Neuronal stem cell (in vitro differentiated cells): ENCODE measurements around the gene GALT.
A peak's percentile ranks its signal among the peaks of the same experiment; 100 is the strongest.

Experiments
- DNase-seq: peaks from one replicate; pipeline ENCODE4 v3.0.0-alpha.2; 2013; ENCODE audit warnings: low spot score
- H2AFZ ChIP-seq: one replicate; pipeline ENCODE4 v1.6.1; 2013; ENCODE audit warnings: mild to moderate bottlenecking, low read length, inconsistent platforms
- H2AK5ac ChIP-seq: 2 replicates; pipeline ENCODE4 v1.6.1; 2013; ENCODE audit warnings: low read depth, mild to moderate bottlenecking, inconsistent platforms, low read length, moderate library complexity, mixed read lengths
- H2BK120ac ChIP-seq: 2 replicates; pipeline ENCODE4 v1.6.1; 2013; ENCODE audit warnings: low read depth, mild to moderate bottlenecking, inconsistent platforms, low read length, moderate library complexity, mixed read lengths
- H2BK12ac ChIP-seq: one replicate; pipeline ENCODE4 v1.6.1; 2013; ENCODE audit warnings: low read length, inconsistent platforms
- H2BK15ac ChIP-seq: 2 replicates; pipeline ENCODE4 v1.6.1; 2013; ENCODE audit warnings: mild to moderate bottlenecking, low read length, inconsistent platforms, mixed read lengths
- H2BK5ac ChIP-seq: one replicate; pipeline ENCODE4 v1.6.1; 2013; ENCODE audit warnings: inconsistent platforms, mild to moderate bottlenecking, low read length, moderate library complexity
- H3K14ac ChIP-seq: one replicate; pipeline ENCODE4 v1.6.1; 2013; ENCODE audit warnings: low read length, inconsistent platforms
- H3K18ac ChIP-seq: 2 replicates; pipeline ENCODE4 v1.6.1; 2013; ENCODE audit warnings: low read length, inconsistent platforms
- H3K23ac ChIP-seq: 2 replicates; pipeline ENCODE4 v1.6.1; 2013; ENCODE audit warnings: low read depth, mild to moderate bottlenecking, mixed read lengths, low read length, inconsistent platforms; ENCODE audit not compliant: poor library complexity
- H3K27ac ChIP-seq: replicated peaks from 3 replicates; pipeline ENCODE4 v1.5.1; 2013; ENCODE audit warnings: low read length, inconsistent platforms
- H3K27me3 ChIP-seq, 3 experiments: 2 replicates each; pipeline ENCODE4 v1.6.1; 2013; ENCODE audit warnings: low read length in 3 of 3, mild to moderate bottlenecking in 2 of 3, inconsistent platforms in 1 of 3, low read depth in 1 of 3, mixed read lengths in 1 of 3, moderate library complexity in 1 of 3; ENCODE audit not compliant: control insufficient read depth in 3 of 3, insufficient read depth in 3 of 3
- H3K36me3 ChIP-seq, 2 donors: replicated peaks in 1 of 2; 2 replicates each; pipeline ENCODE4 v1.6.1; 2013; ENCODE audit warnings: low read length in 2 of 2; ENCODE audit not compliant: control insufficient read depth in 2 of 2, insufficient read depth in 2 of 2
- H3K4ac ChIP-seq: 2 replicates; pipeline ENCODE4 v1.6.1; 2013; ENCODE audit warnings: inconsistent platforms, mild to moderate bottlenecking, low read length, moderate library complexity
- H3K4me1 ChIP-seq, 2 donors: 1 replicate in 1 of 2; 2 replicates in 1 of 2; pipeline ENCODE4 v1.6.1; 2013; ENCODE audit warnings: low read length in 2 of 2, low read depth in 1 of 2; ENCODE audit not compliant: control insufficient read depth in 2 of 2, insufficient read depth in 1 of 2
- H3K4me2 ChIP-seq: one replicate; pipeline ENCODE4 v1.6.1; 2013; ENCODE audit warnings: mild to moderate bottlenecking, low read length, inconsistent platforms; ENCODE audit not compliant: insufficient read depth, poor library complexity, severe bottlenecking
- H3K4me3 ChIP-seq, 2 donors: 2 replicates each; pipeline ENCODE4 v1.5.1; 2013; ENCODE audit warnings: low read length in 2 of 2, mild to moderate bottlenecking in 2 of 2, inconsistent platforms in 1 of 2, moderate library complexity in 1 of 2
- H3K79me1 ChIP-seq: one replicate; pipeline ENCODE4 v1.6.1; 2013; ENCODE audit warnings: low read depth, mild to moderate bottlenecking, inconsistent platforms, low read length, moderate library complexity
- H3K9ac ChIP-seq: one replicate; pipeline ENCODE4 v1.6.1; 2013; ENCODE audit warnings: mild to moderate bottlenecking, low read depth, low read length, inconsistent platforms; ENCODE audit not compliant: poor library complexity
- H3K9me3 ChIP-seq, 2 donors: replicated peaks in 1 of 2; 2 replicates each; pipeline versions ENCODE3 to v1.6.1; 2013; ENCODE audit warnings: low read length in 2 of 2, mild to moderate bottlenecking in 2 of 2, inconsistent platforms in 1 of 2, low read depth in 1 of 2, mixed read lengths in 1 of 2, moderate library complexity in 1 of 2; ENCODE audit not compliant: control insufficient read depth in 2 of 2, insufficient read depth in 1 of 2
- H4K8ac ChIP-seq: one replicate; pipeline ENCODE4 v1.6.1; 2013; ENCODE audit warnings: low read depth, mild to moderate bottlenecking, inconsistent platforms, low read length, moderate library complexity
- H4K91ac ChIP-seq: one replicate; pipeline ENCODE4 v1.6.1; 2013; ENCODE audit warnings: low read length, low read depth, mild to moderate bottlenecking, inconsistent platforms; ENCODE audit not compliant: poor library complexity
- whole genome bisulfite sequencing, 2 donors: extraction: QIAGEN DNeasy Blood & Tissue Kit; methylation state at CpG; one replicate each; pipeline ENCODE4 v1.1.7; 2013; ENCODE audit warnings: missing lambda C conversion rate in 2 of 2, mixed read lengths in 1 of 2; ENCODE audit not compliant: insufficient read length in 2 of 2, insufficient replicate concordance in 1 of 2; ENCODE audit errors: extremely low coverage in 2 of 2; 5-methylcytosine and 5-hydroxymethylcytosine counted together

Gene GALT

DNA sequence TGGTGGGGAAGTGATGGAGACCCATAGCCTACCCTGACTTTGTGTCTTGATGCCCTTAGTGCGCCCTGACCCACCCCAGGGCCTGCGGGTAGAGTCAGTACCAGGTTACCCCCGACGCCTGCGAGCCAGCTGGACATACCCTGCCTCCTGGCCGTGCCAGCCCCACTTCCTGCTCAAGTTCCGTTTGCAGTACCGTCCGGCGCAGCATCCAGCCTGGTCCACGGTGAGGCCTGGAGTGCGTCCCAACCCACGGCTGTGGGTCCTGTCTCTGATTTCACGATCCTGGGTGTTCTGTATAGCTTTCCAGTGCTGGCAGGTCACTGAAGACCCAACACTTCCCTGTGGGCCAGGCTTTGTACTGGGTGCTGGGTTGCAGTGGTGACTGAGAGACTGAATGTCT, 12.0 kb downstream of the GALT start:
- H2BK120ac ChIP-seq: no peak overlapping the region
- H2AK5ac ChIP-seq: no peak overlapping the region
- no peak overlapping the region for H3K14ac ChIP-seq
- no peak overlapping the region for H3K23ac ChIP-seq
- no peak overlapping the region for H4K91ac ChIP-seq
- no peak overlapping the region for H3K4me2 ChIP-seq
- H3K36me3 ChIP-seq: no peaks in the 10 kb centered on the region
- WGBS, 2 donors: no CpG with 5 or more reads among the region's 14 CpGs
- H3K4me3 ChIP-seq: no peak overlapping the region
- no peak overlapping the region for H2BK15ac ChIP-seq
- H4K8ac ChIP-seq: no peak overlapping the region
- H3K27me3 ChIP-seq: no peaks in the 10 kb centered on the region
- no peaks in the 10 kb centered on the region for H3K79me1 ChIP-seq
- H3K4me1 ChIP-seq: peaks cover 6 to 8% of the 10 kb centered on the region in 2 donors
- H3K18ac ChIP-seq: no peak overlapping the region
- H3K27ac ChIP-seq: no peak overlapping the region
- no peak overlapping the region for H2AFZ ChIP-seq
- H3K9ac ChIP-seq: no peak overlapping the region
- H3K9me3 ChIP-seq: no peaks in the 10 kb centered on the region
- no peak overlapping the region for H2BK5ac ChIP-seq
- no peak for DNase-seq
- H2BK12ac ChIP-seq: no peak overlapping the region
- no peak overlapping the region for H3K4ac ChIP-seq

DNA sequence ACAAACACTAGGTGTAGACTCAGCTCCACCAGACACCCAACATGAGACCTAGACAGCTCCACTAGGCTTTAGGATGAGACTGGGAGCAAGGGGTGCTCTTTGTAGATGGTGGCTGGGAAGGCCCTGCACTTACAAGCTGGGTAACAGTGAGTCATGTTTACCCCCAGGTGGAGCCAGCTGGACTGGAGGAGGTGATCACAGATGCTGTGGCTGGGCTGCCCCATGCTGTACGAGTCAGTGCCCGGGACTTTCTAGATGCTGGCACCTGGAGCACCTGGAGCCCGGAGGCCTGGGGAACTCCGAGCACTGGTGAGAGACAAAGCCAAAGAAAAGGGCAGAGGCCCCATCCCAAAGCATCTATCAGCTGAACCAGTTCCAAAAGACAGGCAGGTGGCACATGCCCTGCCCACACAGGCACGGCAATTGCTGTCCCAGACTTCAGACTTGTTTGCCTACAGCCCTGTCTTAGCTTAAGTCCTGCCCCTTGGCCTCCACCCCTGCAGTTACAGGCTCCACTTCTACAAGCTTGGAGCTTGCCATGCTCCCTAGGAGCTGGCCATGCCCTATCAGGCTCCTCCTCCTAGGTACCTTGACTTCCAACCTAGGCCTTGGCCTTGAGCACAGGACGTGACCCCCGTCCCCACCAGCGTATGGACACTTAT, 13.2 kb downstream of the GALT start:
- H4K91ac ChIP-seq: no peak overlapping the region
- no peaks in the 10 kb centered on the region for H3K36me3 ChIP-seq
- H2AK5ac ChIP-seq: no peak overlapping the region
- no peak overlapping the region for H2BK12ac ChIP-seq
- no peak overlapping the region for H3K9ac ChIP-seq
- H3K23ac ChIP-seq: no peak overlapping the region
- H2BK5ac ChIP-seq: peak overlapping the region; percentile 63
- no peaks in the 10 kb centered on the region for H3K27me3 ChIP-seq
- H2BK15ac ChIP-seq: no peak overlapping the region
- no peak overlapping the region for H4K8ac ChIP-seq
- no peak overlapping the region for H2BK120ac ChIP-seq
- no peak overlapping the region for H3K27ac ChIP-seq
- no peak for DNase-seq
- no peaks in the 10 kb centered on the region for H3K9me3 ChIP-seq
- no peak overlapping the region for H3K18ac ChIP-seq
- no peak overlapping the region for H3K14ac ChIP-seq
- no peak overlapping the region for H2AFZ ChIP-seq
- H3K4me1 ChIP-seq: peaks cover 0 to 3% of the 10 kb centered on the region in 2 donors
- peak overlapping the region in 1 of 2 donors; percentile 47 for H3K4me3 ChIP-seq
- H3K4me2 ChIP-seq: no peak overlapping the region
- H3K4ac ChIP-seq: no peak overlapping the region
- WGBS, 2 donors: no CpG with 5 or more reads among the region's 8 CpGs
- no peaks in the 10 kb centered on the region for H3K79me1 ChIP-seq

DNA sequence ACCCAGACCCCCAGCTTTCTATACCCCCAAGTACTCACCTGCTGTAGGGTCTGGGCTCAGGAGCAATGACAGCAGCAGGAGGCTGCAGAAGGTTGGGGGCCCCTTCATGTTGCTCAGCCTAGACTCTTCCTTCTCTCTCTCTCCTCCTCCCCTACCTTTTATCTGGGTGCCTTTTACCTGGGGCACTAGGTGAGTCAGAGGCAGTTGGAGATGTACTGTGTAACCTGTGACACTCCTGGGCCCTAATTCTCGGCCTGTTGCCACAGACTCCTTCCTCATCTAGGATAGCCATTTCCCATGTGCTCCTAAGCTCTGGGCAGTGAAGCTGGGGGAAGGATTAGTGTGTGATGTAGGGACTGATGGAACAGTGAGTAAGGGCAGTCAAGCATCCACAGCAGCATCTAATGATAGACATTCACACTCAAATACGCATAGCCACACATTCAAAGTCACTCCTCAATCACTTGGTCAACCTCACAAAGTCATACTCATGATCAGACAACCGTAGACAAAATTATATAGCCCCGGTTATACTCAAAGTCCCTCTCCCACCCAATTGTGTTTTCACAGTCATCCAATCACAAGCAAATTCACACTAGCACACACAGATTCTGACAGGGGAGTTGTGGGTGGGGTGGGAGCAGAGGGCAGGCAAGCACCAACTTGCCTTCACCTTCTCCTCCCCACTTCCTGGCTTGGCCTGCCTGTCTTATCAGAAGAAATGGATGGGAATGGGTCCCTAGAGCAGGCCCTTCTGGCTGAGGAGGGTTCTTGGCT, 16.2 kb downstream of the GALT start, which contains the start of gene CCL27:
CCL27 (minus strand) TSS at position 132 of the 777 bp plus-strand sequence; CDS start at position 108, 24 bp downstream.
- no peak for DNase-seq
- Histone ChIP-seq H3K18ac (no peak within 1 kb of the TSS), H3K27me3 (no peaks in the 10 kb centered on the region), H2BK12ac (no peak within 1 kb of the TSS), H3K4ac (no peak within 1 kb of the TSS), H2BK15ac (peak within 1 kb of the TSS; percentile 23), H2AK5ac (peak within 1 kb of the TSS; percentile 27), H3K79me1 (no peaks in the 10 kb centered on the region), H3K9me3 (no peaks in the 10 kb centered on the region), H3K36me3 (peaks cover 0 to 4% of the 10 kb centered on the region in 2 donors), H2AFZ (no peak within 1 kb of the TSS), H3K4me1 (peaks cover 0 to 7% of the 10 kb centered on the region in 2 donors), H3K23ac (no peak within 1 kb of the TSS), H4K8ac (no peak within 1 kb of the TSS), H3K9ac (no peak within 1 kb of the TSS), H2BK5ac (no peak within 1 kb of the TSS), H3K27ac (no peak within 1 kb of the TSS), H3K4me2 (no peak within 1 kb of the TSS), H2BK120ac (no peak within 1 kb of the TSS), H3K14ac (no peak within 1 kb of the TSS), H4K91ac (no peak within 1 kb of the TSS), H3K4me3 (no peak within 1 kb of the TSS)
- no CpG with 5 or more reads among the region's 4 CpGs for WGBS, 2 donors

DNA sequence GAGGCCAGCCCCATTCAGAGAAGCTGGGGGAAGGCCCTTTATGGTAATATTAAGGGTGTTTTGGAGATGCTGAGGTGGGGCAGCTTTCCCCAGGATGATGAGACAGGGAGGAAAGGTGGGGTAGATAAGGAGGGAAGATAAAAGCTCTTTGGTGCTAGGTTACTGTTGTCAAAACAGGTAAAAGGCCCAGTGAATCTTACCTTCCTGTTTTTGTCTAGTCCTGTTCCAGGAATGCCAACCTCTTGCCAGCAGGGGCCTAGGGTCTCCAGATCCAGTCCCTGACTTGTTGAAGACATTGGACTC, 16.8 kb downstream of the GALT start:
- H3K27me3 ChIP-seq: no peaks in the 10 kb centered on the region
- H3K4ac ChIP-seq: no peak overlapping the region
- H2BK120ac ChIP-seq: no peak overlapping the region
- H3K4me1 ChIP-seq: peaks cover 0 to 7% of the 10 kb centered on the region in 2 donors
- no peak overlapping the region for H2BK12ac ChIP-seq
- H2AK5ac ChIP-seq: peak overlapping the region; percentile 27
- H3K23ac ChIP-seq: no peak overlapping the region
- no peak overlapping the region for H3K4me2 ChIP-seq
- no peak overlapping the region for H3K9ac ChIP-seq
- H2AFZ ChIP-seq: no peak overlapping the region
- H4K91ac ChIP-seq: no peak overlapping the region
- no peak overlapping the region for H4K8ac ChIP-seq
- no peaks in the 10 kb centered on the region for H3K9me3 ChIP-seq
- no peak overlapping the region for H3K27ac ChIP-seq
- no peak overlapping the region for H3K4me3 ChIP-seq
- H3K36me3 ChIP-seq: peaks cover 5% of the 10 kb centered on the region in 2 donors
- peak overlapping the region; percentile 23 for H2BK15ac ChIP-seq
- H3K18ac ChIP-seq: no peak overlapping the region
- peaks cover 2% of the 10 kb centered on the region for H3K79me1 ChIP-seq
- DNase-seq: no peak
- H2BK5ac ChIP-seq: no peak overlapping the region
- H3K14ac ChIP-seq: no peak overlapping the region
